Mesenchymal stem cell (in vitro differentiated cells and primary cell): ENCODE results near the gene HRAS.

Experiments used
- DNase-seq: peaks from one replicate; pipeline ENCODE4 v3.0.0-alpha.2; 2013
- H2AFZ ChIP-seq: one replicate; pipeline ENCODE4 v1.6.1; 2013; ENCODE audit warnings: low read depth, mild to moderate bottlenecking, control low read depth, inconsistent platforms, low read length, moderate library complexity
- H2AK5ac ChIP-seq: 2 replicates; pipeline ENCODE4 v1.6.1; 2013; ENCODE audit warnings: low read length, moderate library complexity, mild to moderate bottlenecking, inconsistent platforms; ENCODE audit not compliant: severe bottlenecking
- H2BK120ac ChIP-seq: one replicate; pipeline ENCODE4 v1.6.1; 2013; ENCODE audit warnings: low read depth, mild to moderate bottlenecking, inconsistent platforms, low read length, moderate library complexity
- H2BK12ac ChIP-seq, 2 experiments: one replicate each; pipeline ENCODE4 v1.6.1; 2013; ENCODE audit warnings: inconsistent platforms in 2 of 2, low read length in 2 of 2, mild to moderate bottlenecking in 2 of 2, moderate library complexity in 2 of 2, control low read depth in 1 of 2
- H2BK15ac ChIP-seq: one replicate; pipeline ENCODE4 v1.6.1; 2013; ENCODE audit warnings: mild to moderate bottlenecking, low read depth, inconsistent platforms; ENCODE audit not compliant: poor library complexity, severe bottlenecking
- H2BK5ac ChIP-seq: 2 replicates; pipeline ENCODE4 v1.6.1; 2013; ENCODE audit warnings: low read depth, mild to moderate bottlenecking, low read length, control low read depth, inconsistent platforms; ENCODE audit not compliant: poor library complexity, severe bottlenecking
- H3K14ac ChIP-seq, 2 experiments: one replicate each; pipeline ENCODE4 v1.6.1; 2013; ENCODE audit warnings: inconsistent platforms in 2 of 2, low read length in 2 of 2, control low read depth in 1 of 2, mild to moderate bottlenecking in 1 of 2, moderate library complexity in 1 of 2
- H3K18ac ChIP-seq, 2 experiments: one replicate each; pipeline ENCODE4 v1.6.1; 2013; ENCODE audit warnings: inconsistent platforms in 2 of 2, low read length in 2 of 2, control low read depth in 1 of 2, low read depth in 1 of 2, mild to moderate bottlenecking in 1 of 2
- H3K23ac ChIP-seq, 2 experiments: one replicate each; pipeline ENCODE4 v1.6.1; 2013; ENCODE audit warnings: inconsistent platforms in 2 of 2, low read length in 2 of 2, mild to moderate bottlenecking in 2 of 2, moderate library complexity in 2 of 2, control low read depth in 1 of 2
- H3K27ac ChIP-seq: 2 replicates; pipeline ENCODE4 v1.5.1; 2013; ENCODE audit warnings: mild to moderate bottlenecking, moderate library complexity, low read length, control low read depth, inconsistent platforms; ENCODE audit not compliant: poor library complexity, severe bottlenecking
- H3K27me3 ChIP-seq, 2 experiments: 2 replicates each; pipeline versions ENCODE4 v1.6.1 to v1.7.0; 2013; ENCODE audit warnings: low read length in 2 of 2, mild to moderate bottlenecking in 2 of 2, moderate library complexity in 2 of 2, control low read depth in 1 of 2, inconsistent platforms in 1 of 2; ENCODE audit not compliant: control insufficient read depth in 1 of 2, insufficient read depth in 1 of 2
- H3K36me3 ChIP-seq, 2 experiments: 2 replicates each; pipeline versions ENCODE4 v1.6.1 to v1.7.0; 2013; ENCODE audit warnings: low read length in 2 of 2, control low read depth in 1 of 2, inconsistent platforms in 1 of 2, low read depth in 1 of 2, mild to moderate bottlenecking in 1 of 2; ENCODE audit not compliant: insufficient read depth in 2 of 2, control insufficient read depth in 1 of 2
- H3K4ac ChIP-seq, 2 experiments: one replicate each; pipeline ENCODE4 v1.6.1; 2013; ENCODE audit warnings: inconsistent platforms in 2 of 2, low read length in 2 of 2, mild to moderate bottlenecking in 2 of 2, moderate library complexity in 2 of 2, control low read depth in 1 of 2, low read depth in 1 of 2
- H3K4me1 ChIP-seq: 2 replicates; pipeline ENCODE4 v1.6.1; 2013; ENCODE audit warnings: low read depth, low read length, control low read depth; ENCODE audit not compliant: control insufficient read depth, insufficient read depth
- H3K4me2 ChIP-seq: 2 replicates; pipeline ENCODE4 v1.6.1; 2013; ENCODE audit warnings: low read length, mild to moderate bottlenecking, inconsistent platforms; ENCODE audit not compliant: poor library complexity, severe bottlenecking
- H3K4me3 ChIP-seq, 2 experiments: 2 replicates each; pipeline versions ENCODE4 v1.5.1 to v1.7.0; 2013; ENCODE audit warnings: low read length in 2 of 2, mild to moderate bottlenecking in 2 of 2, control low read depth in 1 of 2, low read depth in 1 of 2; ENCODE audit not compliant: insufficient read depth in 1 of 2
- H3K79me1 ChIP-seq: replicated peaks from 2 replicates; pipeline ENCODE4 v1.6.1; 2013; ENCODE audit warnings: mild to moderate bottlenecking, control low read depth, low read length, inconsistent platforms; ENCODE audit not compliant: poor library complexity, severe bottlenecking
- H3K9ac ChIP-seq: 2 replicates; pipeline ENCODE4 v1.7.0; 2013; ENCODE audit warnings: mild to moderate bottlenecking, low read length, moderate library complexity
- H3K9me3 ChIP-seq: 2 replicates; pipeline ENCODE4 v1.7.0; 2013; ENCODE audit warnings: mild to moderate bottlenecking, low read length; ENCODE audit not compliant: control insufficient read depth
- H4K8ac ChIP-seq: one replicate; pipeline ENCODE4 v1.6.1; 2013; ENCODE audit warnings: inconsistent platforms, mild to moderate bottlenecking, low read length, moderate library complexity
- H4K91ac ChIP-seq: one replicate; pipeline ENCODE4 v1.6.1; 2013; ENCODE audit warnings: mild to moderate bottlenecking, low read length, inconsistent platforms
- WGBS: methylation state at CpG from one replicate; pipeline ENCODE4 v1.1.7; 2013; ENCODE audit warnings: mixed read lengths; 5-methylcytosine and 5-hydroxymethylcytosine counted together

HRAS gene

DNA sequence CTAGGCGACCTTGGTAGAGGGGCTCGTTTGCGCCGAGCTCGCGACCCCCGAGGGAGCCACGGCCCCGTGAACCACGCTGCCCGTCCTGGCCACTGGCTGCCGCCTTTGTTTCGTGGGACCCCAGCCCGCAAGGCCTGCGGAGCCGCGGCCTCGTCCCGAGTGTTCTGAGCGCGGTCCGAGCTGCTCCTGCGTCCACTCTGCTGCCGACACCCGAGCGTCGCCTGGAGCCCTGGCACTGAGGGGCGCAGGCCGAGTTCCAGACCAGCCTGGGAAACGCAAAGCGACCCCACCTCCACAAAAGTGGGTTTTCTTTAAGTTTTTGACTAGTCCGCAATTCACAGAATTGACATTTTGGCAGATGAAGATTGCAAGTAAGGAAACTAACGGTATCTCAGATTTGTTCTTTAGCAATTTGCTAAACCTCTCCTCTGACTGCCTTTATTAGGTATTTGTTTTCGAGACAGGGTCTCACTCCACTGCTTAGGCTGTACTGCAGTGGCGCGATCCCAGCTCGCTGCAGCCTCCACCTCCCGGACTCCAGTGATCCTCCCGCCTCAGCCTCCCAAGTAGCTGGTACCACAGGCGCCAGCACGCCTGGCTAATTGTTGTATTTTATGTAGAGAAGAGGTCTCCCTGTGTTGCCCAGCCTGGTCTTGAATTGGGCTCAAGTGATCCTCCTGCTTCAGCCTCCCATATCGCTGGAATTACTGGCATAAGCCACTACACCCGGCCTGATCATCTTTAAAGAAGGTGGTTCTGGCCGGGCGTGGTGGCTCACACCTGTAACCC, 27.5 kb downstream of the HRAS start:
- H3K4ac ChIP-seq = peak overlapping the region; percentile 5 to 64
- no peak overlapping the region for H2AK5ac ChIP-seq
- peak overlapping the region; percentile 60 for H4K91ac ChIP-seq
- no peak overlapping the region for H2BK15ac ChIP-seq
- peak overlapping the region; percentile 57 to 85 for H3K4me3 ChIP-seq
- H2BK12ac ChIP-seq = no peak overlapping the region
- H3K79me1 ChIP-seq = peaks cover 27% of the 10 kb centered on the region
- no peaks in the 10 kb centered on the region for H3K9me3 ChIP-seq
- H3K27ac ChIP-seq = no peak overlapping the region
- peaks cover 27 to 37% of the 10 kb centered on the region in 2 experiments for H3K36me3 ChIP-seq
- peak overlapping the region; percentile 63 for H2BK5ac ChIP-seq
- WGBS = 35% methylated on average over 44 of the region's 45 CpGs
- H3K23ac ChIP-seq = peak overlapping the region in 1 of 2 experiments; percentile 46
- peak overlapping the region; percentile 55 to 83 for H3K18ac ChIP-seq
- peak; percentile 37 for DNase-seq
- no peak overlapping the region for H4K8ac ChIP-seq
- H3K4me1 ChIP-seq = peaks cover 19% of the 10 kb centered on the region
- peak overlapping the region; percentile 86 for H3K4me2 ChIP-seq
- no peak overlapping the region for H2AFZ ChIP-seq
- H3K14ac ChIP-seq = peak overlapping the region in 1 of 2 experiments; percentile 68
- H3K27me3 ChIP-seq = no peaks in the 10 kb centered on the region
- peak overlapping the region; percentile 90 for H3K9ac ChIP-seq
- peak overlapping the region; percentile 73 for H2BK120ac ChIP-seq

DNA sequence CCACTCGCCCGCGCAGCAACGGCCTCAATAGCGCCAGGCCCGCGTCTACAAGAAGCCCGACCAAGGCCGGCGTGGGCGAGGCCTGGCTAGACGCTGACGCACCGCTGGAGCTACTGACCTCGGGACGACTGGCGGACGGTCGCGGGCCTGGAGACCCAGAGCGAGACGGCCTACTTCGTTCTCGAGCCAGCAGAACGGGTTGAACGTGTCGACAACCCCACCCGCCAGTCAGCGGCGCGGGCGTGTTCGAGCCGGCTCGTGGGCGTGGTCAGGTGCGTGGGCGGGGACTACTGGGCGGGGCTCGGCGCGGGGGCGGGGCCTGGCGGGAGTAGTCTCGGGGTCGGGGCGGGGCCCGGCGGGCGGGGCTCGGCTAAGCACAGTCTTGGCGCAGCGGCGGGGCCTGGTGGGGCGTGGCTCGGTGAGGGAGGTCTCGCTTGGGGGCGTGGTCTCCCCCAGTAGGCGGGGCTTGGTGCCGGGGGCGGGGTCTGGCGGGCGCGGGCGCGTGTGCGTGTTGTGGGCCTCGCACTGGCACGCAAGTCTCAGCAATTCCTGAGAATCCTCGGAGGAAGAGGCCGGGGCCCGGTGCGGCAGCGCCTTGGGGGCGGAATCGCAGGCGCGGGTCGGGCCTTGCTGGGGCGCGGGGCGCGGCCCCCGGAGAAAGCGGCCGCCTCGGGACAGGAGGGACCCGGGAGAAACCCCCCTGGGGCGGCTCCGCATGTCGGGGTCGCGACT, 28.2 kb downstream of the HRAS start, which contains the start of gene RNH1:
Gene RNH1 (minus strand): TSS at position 248 of the 732 bp plus-strand sequence. CDS start 5,080 bp downstream, outside the sequence.
- peak within 1 kb of the TSS; percentile 84 for H2AFZ ChIP-seq
- H3K4me3 ChIP-seq = peak within 1 kb of the TSS; percentile 86 to 98
- WGBS = under 1% methylated on average over 75 of the region's 93 CpGs
- peak; percentile 93 for DNase-seq
- H2AK5ac ChIP-seq = peak within 1 kb of the TSS; percentile 87
- H3K27me3 ChIP-seq = no peaks in the 10 kb centered on the region
- H3K27ac ChIP-seq = peak within 1 kb of the TSS; percentile 97
- peak within 1 kb of the TSS; percentile 98 for H4K91ac ChIP-seq
- H3K4ac ChIP-seq = peak within 1 kb of the TSS; percentile 98 to 100
- peak within 1 kb of the TSS in 1 of 2 experiments; percentile 99 for H3K23ac ChIP-seq
- peak within 1 kb of the TSS; percentile 86 for H3K4me2 ChIP-seq
- peak within 1 kb of the TSS in 1 of 2 experiments; percentile 92 for H2BK12ac ChIP-seq
- peak within 1 kb of the TSS; percentile 100 for H3K9ac ChIP-seq
- H3K14ac ChIP-seq = peak within 1 kb of the TSS in 1 of 2 experiments; percentile 100
- H3K79me1 ChIP-seq = peaks cover 34% of the 10 kb centered on the region
- peak within 1 kb of the TSS; percentile 96 for H4K8ac ChIP-seq
- H3K4me1 ChIP-seq = peaks cover 25% of the 10 kb centered on the region
- no peaks in the 10 kb centered on the region for H3K9me3 ChIP-seq
- H2BK5ac ChIP-seq = peak within 1 kb of the TSS; percentile 93
- peaks cover 21 to 43% of the 10 kb centered on the region in 2 experiments for H3K36me3 ChIP-seq
- H2BK15ac ChIP-seq = peak within 1 kb of the TSS; percentile 100
- peak within 1 kb of the TSS; percentile 88 for H2BK120ac ChIP-seq
- peak within 1 kb of the TSS; percentile 99 to 100 for H3K18ac ChIP-seq

DNA sequence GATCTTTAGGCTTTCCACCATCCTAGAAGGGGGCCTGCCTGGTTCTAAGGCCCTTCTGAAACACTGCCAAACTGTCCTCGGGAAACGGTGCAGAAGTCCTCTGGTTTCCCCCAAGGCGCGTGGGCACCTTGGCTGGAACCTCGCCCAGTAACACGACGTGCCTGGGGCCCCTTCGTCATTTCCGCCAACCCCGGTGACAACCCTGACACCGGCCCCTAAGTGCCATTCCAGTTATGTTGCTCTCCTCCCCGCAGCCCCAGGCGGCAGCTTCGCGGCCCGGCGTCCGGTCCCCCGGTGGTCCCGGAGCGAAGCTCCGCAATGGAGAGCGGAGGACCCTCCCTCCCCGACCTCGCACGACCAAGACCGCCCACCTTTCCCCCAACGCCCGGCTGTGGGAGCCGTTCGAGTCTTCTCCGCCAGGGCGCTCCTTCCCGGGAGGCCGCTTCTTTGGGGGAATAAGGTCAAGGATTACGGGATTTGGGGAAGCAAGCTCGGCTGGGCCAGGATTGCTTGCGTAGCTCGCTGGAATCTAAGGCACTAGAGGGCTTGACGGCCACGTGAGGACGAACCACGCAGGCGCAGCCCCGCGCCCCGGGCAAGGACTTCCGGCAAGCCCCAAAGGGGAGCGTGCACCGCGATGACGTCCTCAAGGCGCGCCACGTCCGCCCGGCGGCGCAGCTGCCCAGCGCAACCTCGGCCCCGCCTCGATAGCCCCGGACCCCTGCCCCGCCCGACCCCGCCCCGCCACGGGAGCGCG, 29.0 kb downstream of the HRAS start:
- H3K4me2 ChIP-seq = peak overlapping the region; percentile 64
- peak overlapping the region in 1 of 2 experiments; percentile 34 for H3K23ac ChIP-seq
- peak overlapping the region; percentile 93 for H2BK5ac ChIP-seq
- H3K18ac ChIP-seq = peak overlapping the region; percentile 99 to 100
- WGBS = under 1% methylated on average over 63 of the region's 71 CpGs
- no peaks in the 10 kb centered on the region for H3K9me3 ChIP-seq
- no peaks in the 10 kb centered on the region for H3K27me3 ChIP-seq
- no peak overlapping the region for H2AK5ac ChIP-seq
- peak; percentile 97 for DNase-seq
- peak overlapping the region; percentile 100 for H2BK15ac ChIP-seq
- H3K4me3 ChIP-seq = peak overlapping the region; percentile 86 to 98
- H3K36me3 ChIP-seq = peaks cover 23 to 45% of the 10 kb centered on the region in 2 experiments
- H4K91ac ChIP-seq = peak overlapping the region; percentile 75
- H3K4ac ChIP-seq = peak overlapping the region; percentile 93 to 100
- peak overlapping the region; percentile 100 for H3K9ac ChIP-seq
- H3K79me1 ChIP-seq = peaks cover 39% of the 10 kb centered on the region
- peak overlapping the region in 1 of 2 experiments; percentile 100 for H3K14ac ChIP-seq
- H3K27ac ChIP-seq = peak overlapping the region; percentile 97
- H4K8ac ChIP-seq = peak overlapping the region; percentile 96
- H2BK12ac ChIP-seq = no peak overlapping the region
- H3K4me1 ChIP-seq = peaks cover 28% of the 10 kb centered on the region
- H2BK120ac ChIP-seq = peak overlapping the region; percentile 88
- no peak overlapping the region for H2AFZ ChIP-seq
